ENCODE results near the gene DDX10.

- TF ChIP-seq CTCF (IDR thresholded peaks at IDR 0.05; ENCODE audit: low read depth, low read length) (no peak), MAX (IDR thresholded peaks at IDR 0.05; ENCODE audit: low read depth, low read length) (no peak), POLR2A (IDR thresholded peaks at IDR 0.05; ENCODE audit: extremely low read depth, insufficient read length) (no peak)
Measured at GRCh38 chr11:108959105-108959761, 294.4 kb downstream of the DDX10 start.

Measured in NB4 (cell line).